Hepatocyte (in vitro differentiated cells): ENCODE measurements around the gene CNDP1. TPM values are rescaled to one million over a fixed set of nuclear protein-coding genes. Genes with fewer than 3 reads are reported as not detected.

Experiments used
- DNase-seq: peaks from one replicate; pipeline ENCODE4 v3.0.0-alpha.2; 2016; ENCODE audit warnings: low spot score
- H2AFZ ChIP-seq: fragments of 200-600 bp; sonication (generic); 2 replicates; pipeline ENCODE4 v1.6.0; 2016; ENCODE audit warnings: antibody characterized with exemption, mild to moderate bottlenecking
- H3K27ac ChIP-seq: fragments of 200-600 bp; sonication (generic); 2 replicates; pipeline ENCODE4 v1.5.1; 2016; ENCODE audit warnings: mild to moderate bottlenecking
- H3K27me3 ChIP-seq: fragments of 200-600 bp; sonication (generic); 2 replicates; pipeline ENCODE4 v1.6.1; 2016
- H3K36me3 ChIP-seq: fragments of 200-600 bp; sonication (generic); replicated peaks from 2 replicates; pipeline ENCODE4 v1.5.1; 2016; ENCODE audit warnings: low read depth; ENCODE audit not compliant: insufficient read depth
- H3K4me1 ChIP-seq: fragments of 200-600 bp; sonication (generic); 2 replicates; pipeline ENCODE4 v1.5.1; 2016; ENCODE audit warnings: mild to moderate bottlenecking, moderate library complexity; ENCODE audit not compliant: insufficient read depth
- H3K4me2 ChIP-seq: fragments of 200-600 bp; sonication (generic); 2 replicates; pipeline ENCODE4 v1.6.0; 2016
- H3K4me3 ChIP-seq: fragments of 200-600 bp; sonication (generic); 2 replicates; pipeline ENCODE4 v1.5.1; 2016; ENCODE audit warnings: mild to moderate bottlenecking
- H3K79me2 ChIP-seq: fragments of 200-600 bp; sonication (generic); 2 replicates; pipeline ENCODE4 v1.6.0; 2017; ENCODE audit warnings: mild to moderate bottlenecking
- H3K9me2 ChIP-seq: fragments of 200-600 bp; sonication (generic); replicated peaks from 2 replicates; pipeline ENCODE4 v1.6.0; 2017; ENCODE audit warnings: mild to moderate bottlenecking; ENCODE audit not compliant: insufficient read depth
- H3K9me3 ChIP-seq: fragments of 200-600 bp; sonication (generic); 2 replicates; pipeline ENCODE4 v1.5.1; 2016; ENCODE audit warnings: low read depth, mild to moderate bottlenecking
- H4K20me1 ChIP-seq: fragments of 200-600 bp; sonication (generic); 2 replicates; pipeline ENCODE4 v1.6.0; 2016; ENCODE audit warnings: mild to moderate bottlenecking; ENCODE audit not compliant: insufficient read depth, poor library complexity, severe bottlenecking
- EZH2 ChIP-seq: fragments of 200-600 bp; sonication (generic); IDR thresholded peaks from 2 replicates; pipeline ENCODE4 v1.6.1; 2016; ENCODE audit warnings: antibody characterized with exemption, mild to moderate bottlenecking, borderline replicate concordance
- EZH2phosphoT487 ChIP-seq: fragments of 200-600 bp; sonication (generic); IDR thresholded peaks from one replicate; pipeline ENCODE4 v1.6.1; 2018; ENCODE audit warnings: antibody characterized with exemption, mild to moderate bottlenecking, low read depth, moderate library complexity; ENCODE audit not compliant: unreplicated experiment, severe bottlenecking
- WGBS: methylation state at CpG from one replicate; pipeline ENCODE4 v1.1.6; 2016; ENCODE audit warnings: low lambda C conversion rate; ENCODE audit errors: missing lambda C conversion rate; 5-methylcytosine and 5-hydroxymethylcytosine counted together
- polyA plus RNA-seq: library from polyadenylated mRNA; unstranded; fragments of >200 nt; fragmentation: Nextera tagmentation; extraction: Ambion mirVana; gene quantifications from 2 replicates; pipeline ENCODE4 v1.2.1, GENCODE V29; 2016
- total RNA-seq: library from RNA; depleted of rRNA; stranded (reverse); fragments of >200 nt; gene quantifications from 2 replicates; pipeline ENCODE4 v1.2.3, GENCODE V29; 2014
- TF ChIP-seq, protein P1 (sequence below): fragments of 200-600 bp; sonication (generic); IDR thresholded peaks from 2 replicates; pipeline ENCODE4 v1.5.1; 2016; ENCODE audit warnings: antibody characterized with exemption, mild to moderate bottlenecking; ENCODE audit not compliant: poor library complexity

The CNDP1 gene
- total and polyA plus RNA-seq, 2 experiments from 2014 or later = 0.74 TPM; not detected in 1

- Histone ChIP-seq H3K79me2 (peaks cover 54% of the 10 kb centered on the region), H3K9me3 (no peaks in the 10 kb centered on the region), H3K4me2 (peak overlapping the region; percentile 91), H4K20me1 (no peaks in the 10 kb centered on the region), H2AFZ (peak overlapping the region; percentile 82), H3K36me3 (no peaks in the 10 kb centered on the region), H3K9me2 (no peaks in the 10 kb centered on the region), H3K4me3 (peak overlapping the region; percentile 41), H3K4me1 (peaks cover 21% of the 10 kb centered on the region), H3K27me3 (no peaks in the 10 kb centered on the region), H3K27ac (peak overlapping the region; percentile 98)
- peak; percentile 84 for DNase-seq
- TF ChIP-seq, protein P1, sequence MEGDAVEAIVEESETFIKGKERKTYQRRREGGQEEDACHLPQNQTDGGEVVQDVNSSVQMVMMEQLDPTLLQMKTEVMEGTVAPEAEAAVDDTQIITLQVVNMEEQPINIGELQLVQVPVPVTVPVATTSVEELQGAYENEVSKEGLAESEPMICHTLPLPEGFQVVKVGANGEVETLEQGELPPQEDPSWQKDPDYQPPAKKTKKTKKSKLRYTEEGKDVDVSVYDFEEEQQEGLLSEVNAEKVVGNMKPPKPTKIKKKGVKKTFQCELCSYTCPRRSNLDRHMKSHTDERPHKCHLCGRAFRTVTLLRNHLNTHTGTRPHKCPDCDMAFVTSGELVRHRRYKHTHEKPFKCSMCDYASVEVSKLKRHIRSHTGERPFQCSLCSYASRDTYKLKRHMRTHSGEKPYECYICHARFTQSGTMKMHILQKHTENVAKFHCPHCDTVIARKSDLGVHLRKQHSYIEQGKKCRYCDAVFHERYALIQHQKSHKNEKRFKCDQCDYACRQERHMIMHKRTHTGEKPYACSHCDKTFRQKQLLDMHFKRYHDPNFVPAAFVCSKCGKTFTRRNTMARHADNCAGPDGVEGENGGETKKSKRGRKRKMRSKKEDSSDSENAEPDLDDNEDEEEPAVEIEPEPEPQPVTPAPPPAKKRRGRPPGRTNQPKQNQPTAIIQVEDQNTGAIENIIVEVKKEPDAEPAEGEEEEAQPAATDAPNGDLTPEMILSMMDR = no peak
- TF ChIP-seq EZH2phosphoT487 = no peak
- no peak for TF ChIP-seq EZH2
- WGBS = 2% methylated on average over 33 of the region's 41 CpGs
Measured at GRCh38 chr18:74597034-74597661, 62.8 kb downstream of the CNDP1 start.

GRCh38 chr18:74597662-74598349 lies 63.5 kb downstream of the CNDP1 start, which contains the start of gene ZNF407:
Gene ZNF407 (plus strand): TSS chr18:74597870. CDS start chr18:74631020, 33,150 bp downstream.
- H3K4me3 ChIP-seq = peak within 1 kb of the TSS; percentile 41
- H4K20me1 ChIP-seq = no peaks in the 10 kb centered on the region
- peak; percentile 91 for DNase-seq
- H3K4me2 ChIP-seq = peak within 1 kb of the TSS; percentile 91
- H3K4me1 ChIP-seq = peaks cover 21% of the 10 kb centered on the region
- peak within 1 kb of the TSS; percentile 82 for H2AFZ ChIP-seq
- H3K9me2 ChIP-seq = no peaks in the 10 kb centered on the region
- TF ChIP-seq, protein P1 = no peak
- TF ChIP-seq EZH2phosphoT487 (no peak), EZH2 (no peak)
- H3K9me3 ChIP-seq = no peaks in the 10 kb centered on the region
- H3K79me2 ChIP-seq = peaks cover 60% of the 10 kb centered on the region
- peak within 1 kb of the TSS; percentile 98 for H3K27ac ChIP-seq
- under 1% methylated on average over 25 of the region's 64 CpGs for WGBS
- H3K36me3 ChIP-seq = no peaks in the 10 kb centered on the region
- H3K27me3 ChIP-seq = no peaks in the 10 kb centered on the region

GRCh38 chr18:74598350-74599001 lies 64.2 kb downstream of the CNDP1 start:
- peaks cover 65% of the 10 kb centered on the region for H3K79me2 ChIP-seq
- H3K4me2 ChIP-seq = peak overlapping the region; percentile 91
- DNase-seq = peak; percentile 79
- H3K27ac ChIP-seq = peak overlapping the region; percentile 98
- H3K9me2 ChIP-seq = no peaks in the 10 kb centered on the region
- H3K36me3 ChIP-seq = no peaks in the 10 kb centered on the region
- no peaks in the 10 kb centered on the region for H4K20me1 ChIP-seq
- 1% methylated on average over 43 of the region's 44 CpGs for WGBS
- H3K4me3 ChIP-seq = peak overlapping the region; percentile 41
- no peaks in the 10 kb centered on the region for H3K27me3 ChIP-seq
- no peaks in the 10 kb centered on the region for H3K9me3 ChIP-seq
- TF ChIP-seq EZH2 (no peak), EZH2phosphoT487 (no peak)
- TF ChIP-seq, protein P1 = peak; percentile 16
- H2AFZ ChIP-seq = peak overlapping the region; percentile 82
- peaks cover 21% of the 10 kb centered on the region for H3K4me1 ChIP-seq
